ENCODE measurements around the gene SPG11.

DNA sequence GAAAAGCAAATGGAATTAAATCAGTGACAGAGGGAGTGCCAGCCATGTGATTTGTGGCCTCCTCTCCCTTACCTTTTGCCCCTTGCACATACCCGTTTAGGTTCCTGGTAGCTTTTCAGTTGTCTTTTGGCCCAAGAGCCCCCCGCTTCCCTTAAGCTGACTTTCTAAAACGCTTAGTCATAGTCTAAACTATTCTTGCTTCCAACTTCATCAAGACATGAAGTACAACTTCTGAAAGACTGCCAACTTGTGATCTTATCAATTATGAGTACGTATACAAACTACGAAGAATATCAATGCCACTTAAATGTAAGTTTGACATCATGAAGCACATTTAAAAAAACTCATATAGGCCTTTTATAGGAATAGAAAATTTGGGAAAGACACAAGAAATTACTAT is 64.6 kb downstream of the SPG11 start:
- TF ChIP-seq, protein P1, sequence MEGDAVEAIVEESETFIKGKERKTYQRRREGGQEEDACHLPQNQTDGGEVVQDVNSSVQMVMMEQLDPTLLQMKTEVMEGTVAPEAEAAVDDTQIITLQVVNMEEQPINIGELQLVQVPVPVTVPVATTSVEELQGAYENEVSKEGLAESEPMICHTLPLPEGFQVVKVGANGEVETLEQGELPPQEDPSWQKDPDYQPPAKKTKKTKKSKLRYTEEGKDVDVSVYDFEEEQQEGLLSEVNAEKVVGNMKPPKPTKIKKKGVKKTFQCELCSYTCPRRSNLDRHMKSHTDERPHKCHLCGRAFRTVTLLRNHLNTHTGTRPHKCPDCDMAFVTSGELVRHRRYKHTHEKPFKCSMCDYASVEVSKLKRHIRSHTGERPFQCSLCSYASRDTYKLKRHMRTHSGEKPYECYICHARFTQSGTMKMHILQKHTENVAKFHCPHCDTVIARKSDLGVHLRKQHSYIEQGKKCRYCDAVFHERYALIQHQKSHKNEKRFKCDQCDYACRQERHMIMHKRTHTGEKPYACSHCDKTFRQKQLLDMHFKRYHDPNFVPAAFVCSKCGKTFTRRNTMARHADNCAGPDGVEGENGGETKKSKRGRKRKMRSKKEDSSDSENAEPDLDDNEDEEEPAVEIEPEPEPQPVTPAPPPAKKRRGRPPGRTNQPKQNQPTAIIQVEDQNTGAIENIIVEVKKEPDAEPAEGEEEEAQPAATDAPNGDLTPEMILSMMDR (IDR thresholded peaks at IDR 0.05), result no peak
- no peak for TF ChIP-seq POLR2A (IDR thresholded peaks at IDR 0.05)

Data from thyroid gland (tissue), 4 donors.